H9 (cell line): ENCODE data around the gene CDK14. TPM values are rescaled to one million over a fixed set of nuclear protein-coding genes. Genes with fewer than 3 reads are reported as not detected.

Source experiments
- DNase-seq: peaks from one replicate; pipeline ENCODE4 v3.0.0-alpha.2; 2017
- H2AFZ ChIP-seq: one replicate; pipeline ENCODE4 v1.6.1; 2013; ENCODE audit warnings: mild to moderate bottlenecking, low read length, control low read depth, moderate library complexity
- H2AK5ac ChIP-seq: 2 replicates; pipeline ENCODE4 v1.6.1; 2013; ENCODE audit warnings: low read length, control low read depth, mixed read lengths; ENCODE audit not compliant: insufficient read length
- H2BK120ac ChIP-seq: one replicate; pipeline ENCODE4 v1.6.1; 2013; ENCODE audit warnings: low read depth, mild to moderate bottlenecking, low read length, control low read depth, inconsistent platforms; ENCODE audit not compliant: poor library complexity, severe bottlenecking
- H2BK12ac ChIP-seq: 2 replicates; pipeline ENCODE4 v1.6.1; 2013; ENCODE audit warnings: low read length, control low read depth, mixed read lengths, low read depth; ENCODE audit not compliant: insufficient read length
- H2BK15ac ChIP-seq: 2 replicates; pipeline ENCODE4 v1.6.1; 2013; ENCODE audit warnings: low read depth, low read length, control low read depth
- H2BK20ac ChIP-seq: one replicate; pipeline ENCODE4 v1.6.1; 2013; ENCODE audit warnings: low read depth, mild to moderate bottlenecking, low read length, control low read depth, inconsistent platforms; ENCODE audit not compliant: poor library complexity, severe bottlenecking
- H2BK5ac ChIP-seq: 2 replicates; pipeline ENCODE4 v1.6.1; 2013; ENCODE audit warnings: low read length, control low read depth, mixed read lengths; ENCODE audit not compliant: insufficient read length
- H3K14ac ChIP-seq: 2 replicates; pipeline ENCODE4 v1.6.1; 2013; ENCODE audit warnings: low read length, control low read depth; ENCODE audit not compliant: insufficient read depth
- H3K18ac ChIP-seq: 2 replicates; pipeline ENCODE4 v1.6.1; 2013; ENCODE audit warnings: low read depth, mild to moderate bottlenecking, mixed read lengths, low read length, control low read depth; ENCODE audit not compliant: insufficient read length
- H3K23ac ChIP-seq: 2 replicates; pipeline ENCODE4 v1.6.1; 2013; ENCODE audit warnings: low read length, control low read depth, mixed read lengths, low read depth; ENCODE audit not compliant: insufficient read length
- H3K23me2 ChIP-seq: 2 replicates; pipeline ENCODE4 v1.6.1; 2013; ENCODE audit warnings: low read depth, mild to moderate bottlenecking, mixed read lengths, low read length, control low read depth; ENCODE audit not compliant: insufficient read length, poor library complexity, severe bottlenecking
- H3K27ac ChIP-seq: 2 replicates; pipeline ENCODE4 v1.5.1; 2013; ENCODE audit warnings: low read length, control low read depth, mixed read lengths, low read depth; ENCODE audit not compliant: insufficient read length
- H3K27me3 ChIP-seq: 2 replicates; pipeline ENCODE4 v1.6.1; 2013; ENCODE audit warnings: low read length, control low read depth, inconsistent platforms; ENCODE audit not compliant: insufficient read depth
- H3K4ac ChIP-seq: 2 replicates; pipeline ENCODE4 v1.6.1; 2013; ENCODE audit warnings: low read depth, mild to moderate bottlenecking, control low read depth, inconsistent platforms, low read length, moderate library complexity
- H3K4me1 ChIP-seq: 2 replicates; pipeline ENCODE4 v1.6.1; 2013; ENCODE audit warnings: low read length, control low read depth, inconsistent platforms; ENCODE audit not compliant: insufficient read depth
- H3K4me2 ChIP-seq: 2 replicates; pipeline ENCODE4 v1.6.1; 2013; ENCODE audit warnings: low read length, control low read depth, mixed read lengths; ENCODE audit not compliant: insufficient read length, insufficient read depth
- H3K56ac ChIP-seq: 2 replicates; pipeline ENCODE4 v1.6.1; 2013; ENCODE audit warnings: low read depth, mild to moderate bottlenecking, mixed read lengths, low read length, control low read depth; ENCODE audit not compliant: insufficient read length
- H3K79me1 ChIP-seq: 2 replicates; pipeline ENCODE4 v1.6.1; 2013; ENCODE audit warnings: low read depth, mild to moderate bottlenecking, moderate library complexity, low read length, control low read depth, inconsistent platforms; ENCODE audit not compliant: insufficient read depth, poor library complexity, severe bottlenecking
- H3K79me2 ChIP-seq: 2 replicates; pipeline ENCODE4 v1.6.1; 2013; ENCODE audit warnings: low read length, control low read depth, inconsistent platforms; ENCODE audit not compliant: insufficient read depth
- H3K9ac ChIP-seq: 2 replicates; pipeline ENCODE4 v1.6.1; 2013; ENCODE audit warnings: low read length, control low read depth, mixed read lengths; ENCODE audit not compliant: insufficient read length; ENCODE audit errors: extremely low read depth
- H3K9me3 ChIP-seq: one replicate; pipeline ENCODE4 v1.6.1; 2013; ENCODE audit warnings: low read depth, low read length, inconsistent platforms; ENCODE audit not compliant: control insufficient read depth
- H3T11ph ChIP-seq: one replicate; pipeline ENCODE4 v1.6.1; 2013; ENCODE audit warnings: mild to moderate bottlenecking, low read length, control low read depth, inconsistent platforms
- H4K20me1 ChIP-seq: one replicate; pipeline ENCODE4 v1.6.1; 2013; ENCODE audit not compliant: control insufficient read depth, insufficient read length, insufficient read depth
- H4K5ac ChIP-seq: 2 replicates; pipeline ENCODE4 v1.6.1; 2013; ENCODE audit warnings: low read depth, mild to moderate bottlenecking, mixed read lengths, low read length, control low read depth; ENCODE audit not compliant: insufficient read length
- H4K8ac ChIP-seq: replicated peaks from 2 replicates; pipeline ENCODE4 v1.6.1; 2013; ENCODE audit warnings: low read length, control low read depth, mixed read lengths, low read depth; ENCODE audit not compliant: insufficient read length
- H4K91ac ChIP-seq: 2 replicates; pipeline ENCODE4 v1.6.1; 2013; ENCODE audit warnings: low read depth, mild to moderate bottlenecking, moderate library complexity, mixed read lengths, low read length, control low read depth; ENCODE audit not compliant: insufficient read length
- H3K27ac Mint-ChIP-seq, 3 experiments: 2 replicates in 2 of 3; 3 replicates in 1 of 3; pipeline ENCODE4 v1.8.0; 2020 to 2021; ENCODE audit warnings: mixed read lengths in 3 of 3, mild to moderate bottlenecking in 1 of 3, moderate library complexity in 1 of 3
- H3K27me3 Mint-ChIP-seq: 2 replicates; pipeline ENCODE4 v1.8.0; 2021; ENCODE audit warnings: low read depth, mild to moderate bottlenecking, moderate library complexity, mixed read lengths
- H3K36me3 Mint-ChIP-seq, 3 experiments: 2 replicates in 2 of 3; 3 replicates in 1 of 3; pipeline ENCODE4 v1.8.0; 2020 to 2021; ENCODE audit warnings: low read depth in 3 of 3, mixed read lengths in 3 of 3; ENCODE audit not compliant: insufficient read depth in 1 of 3
- H3K4me1 Mint-ChIP-seq, 2 experiments: 2 replicates each; pipeline ENCODE4 v1.8.0; 2020; ENCODE audit warnings: mixed read lengths in 2 of 2
- H3K4me3 Mint-ChIP-seq, 2 experiments: 2 replicates in 1 of 2; 3 replicates in 1 of 2; pipeline ENCODE4 v1.8.0; 2020 to 2021; ENCODE audit warnings: mild to moderate bottlenecking in 2 of 2, mixed read lengths in 2 of 2, moderate library complexity in 1 of 2
- H3K9me3 Mint-ChIP-seq, 2 experiments: 2 replicates in 1 of 2; 3 replicates in 1 of 2; pipeline ENCODE4 v1.8.0; 2020; ENCODE audit warnings: mild to moderate bottlenecking in 2 of 2, mixed read lengths in 2 of 2, moderate library complexity in 1 of 2
- WGBS: extraction: QIAGEN DNeasy Blood & Tissue Kit; methylation state at CpG from one replicate; pipeline ENCODE4 v1.1.7; 2013; ENCODE audit warnings: missing lambda C conversion rate, low lambda C conversion rate, mixed read lengths; ENCODE audit not compliant: insufficient read length; ENCODE audit errors: extremely low coverage; 5-methylcytosine and 5-hydroxymethylcytosine counted together
- total RNA-seq: library from RNA; stranded (reverse); gene quantifications from 2 replicates; pipeline ENCODE4 v1.2.1, GENCODE V29; 2021
- TF ChIP-seq, protein P1 (sequence below): fragments of 200-600 bp; sonication (generic); conservative IDR thresholded peaks from 3 replicates; pipeline ENCODE4 v1.8.0; 2021; ENCODE audit warnings: antibody characterized with exemption, mild to moderate bottlenecking

The CDK14 gene
- total RNA-seq, 1 experiment from 2014 or later: 23.9 TPM

DNA sequence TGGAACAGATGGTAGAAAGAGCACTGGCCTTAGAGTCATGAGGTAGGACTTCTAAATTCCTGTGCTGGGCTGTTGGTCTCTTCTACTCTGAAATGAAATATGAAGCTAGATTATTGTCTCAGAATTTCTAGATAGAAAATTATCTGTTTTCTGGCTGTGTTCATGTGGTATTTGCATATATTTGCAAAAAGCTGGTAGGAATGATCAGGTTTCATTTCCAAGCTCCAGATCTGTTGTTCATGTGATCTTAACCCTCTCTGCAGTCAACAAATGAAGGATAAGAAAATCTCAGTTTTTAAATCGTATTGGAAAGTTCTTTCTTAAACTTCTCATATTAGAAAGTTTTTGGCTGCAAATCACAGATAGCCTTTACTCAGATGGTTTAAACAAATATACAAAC lies 248.3 kb downstream of the CDK14 start:
- no peaks in the 10 kb centered on the region for H3K9me3 ChIP-seq
- no peak overlapping the region for H3K18ac ChIP-seq
- no peak overlapping the region for H4K5ac ChIP-seq
- H3K23ac ChIP-seq: no peak overlapping the region
- H2BK12ac ChIP-seq: no peak overlapping the region
- H2AK5ac ChIP-seq: no peak overlapping the region
- Mint-ChIP-seq H3K4me1 (peaks cover 7 to 8% of the 10 kb centered on the region in 2 experiments), H3K27ac (no peak overlapping the region; a peak in 1 of 7 replicates), H3K4me3 (no peak overlapping the region), H3K36me3 (peaks cover 0 to under 1% (median 0%) of the 10 kb centered on the region in 3 experiments; a peak in 1 of 7 replicates), H3K27me3 (no peaks in the 10 kb centered on the region), H3K9me3 (peaks cover 0 to under 1% of the 10 kb centered on the region in 2 experiments; a peak in 1 of 5 replicates)
- H2BK15ac ChIP-seq: no peak overlapping the region
- H3K27ac ChIP-seq: no peak overlapping the region
- no peaks in the 10 kb centered on the region for H3K79me1 ChIP-seq
- H3K27me3 ChIP-seq: no peaks in the 10 kb centered on the region
- H3K14ac ChIP-seq: no peak overlapping the region
- no peak overlapping the region for H2AFZ ChIP-seq
- H3K56ac ChIP-seq: no peak overlapping the region
- no peak overlapping the region for H4K91ac ChIP-seq
- TF ChIP-seq, protein P1, sequence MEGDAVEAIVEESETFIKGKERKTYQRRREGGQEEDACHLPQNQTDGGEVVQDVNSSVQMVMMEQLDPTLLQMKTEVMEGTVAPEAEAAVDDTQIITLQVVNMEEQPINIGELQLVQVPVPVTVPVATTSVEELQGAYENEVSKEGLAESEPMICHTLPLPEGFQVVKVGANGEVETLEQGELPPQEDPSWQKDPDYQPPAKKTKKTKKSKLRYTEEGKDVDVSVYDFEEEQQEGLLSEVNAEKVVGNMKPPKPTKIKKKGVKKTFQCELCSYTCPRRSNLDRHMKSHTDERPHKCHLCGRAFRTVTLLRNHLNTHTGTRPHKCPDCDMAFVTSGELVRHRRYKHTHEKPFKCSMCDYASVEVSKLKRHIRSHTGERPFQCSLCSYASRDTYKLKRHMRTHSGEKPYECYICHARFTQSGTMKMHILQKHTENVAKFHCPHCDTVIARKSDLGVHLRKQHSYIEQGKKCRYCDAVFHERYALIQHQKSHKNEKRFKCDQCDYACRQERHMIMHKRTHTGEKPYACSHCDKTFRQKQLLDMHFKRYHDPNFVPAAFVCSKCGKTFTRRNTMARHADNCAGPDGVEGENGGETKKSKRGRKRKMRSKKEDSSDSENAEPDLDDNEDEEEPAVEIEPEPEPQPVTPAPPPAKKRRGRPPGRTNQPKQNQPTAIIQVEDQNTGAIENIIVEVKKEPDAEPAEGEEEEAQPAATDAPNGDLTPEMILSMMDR: no peak
- no peak overlapping the region for H3K4me2 ChIP-seq
- H3T11ph ChIP-seq: no peak overlapping the region
- H4K20me1 ChIP-seq: no peaks in the 10 kb centered on the region
- H3K79me2 ChIP-seq: no peaks in the 10 kb centered on the region
- WGBS: no CpG with 5 or more reads among the region's 1 CpG
- H2BK20ac ChIP-seq: no peak overlapping the region
- no peak for DNase-seq
- H2BK120ac ChIP-seq: no peak overlapping the region
- H2BK5ac ChIP-seq: no peak overlapping the region
- H3K23me2 ChIP-seq: no peaks in the 10 kb centered on the region
- H3K4ac ChIP-seq: no peak overlapping the region
- H4K8ac ChIP-seq: no peak overlapping the region
- H3K4me1 ChIP-seq: no peaks in the 10 kb centered on the region
- H3K9ac ChIP-seq: no peak overlapping the region
